ENCODE results near the gene RALGPS2.

RALGPS2 gene

GRCh38 chr1:178877896-178878295 is 152.9 kb downstream of the RALGPS2 start:
- in situ Hi-C loops (cut with MboI; ENCODE audit: low sequenced_read_pairs, unreplicated experiment) = no loop called here
- TF ChIP-seq, protein P1, sequence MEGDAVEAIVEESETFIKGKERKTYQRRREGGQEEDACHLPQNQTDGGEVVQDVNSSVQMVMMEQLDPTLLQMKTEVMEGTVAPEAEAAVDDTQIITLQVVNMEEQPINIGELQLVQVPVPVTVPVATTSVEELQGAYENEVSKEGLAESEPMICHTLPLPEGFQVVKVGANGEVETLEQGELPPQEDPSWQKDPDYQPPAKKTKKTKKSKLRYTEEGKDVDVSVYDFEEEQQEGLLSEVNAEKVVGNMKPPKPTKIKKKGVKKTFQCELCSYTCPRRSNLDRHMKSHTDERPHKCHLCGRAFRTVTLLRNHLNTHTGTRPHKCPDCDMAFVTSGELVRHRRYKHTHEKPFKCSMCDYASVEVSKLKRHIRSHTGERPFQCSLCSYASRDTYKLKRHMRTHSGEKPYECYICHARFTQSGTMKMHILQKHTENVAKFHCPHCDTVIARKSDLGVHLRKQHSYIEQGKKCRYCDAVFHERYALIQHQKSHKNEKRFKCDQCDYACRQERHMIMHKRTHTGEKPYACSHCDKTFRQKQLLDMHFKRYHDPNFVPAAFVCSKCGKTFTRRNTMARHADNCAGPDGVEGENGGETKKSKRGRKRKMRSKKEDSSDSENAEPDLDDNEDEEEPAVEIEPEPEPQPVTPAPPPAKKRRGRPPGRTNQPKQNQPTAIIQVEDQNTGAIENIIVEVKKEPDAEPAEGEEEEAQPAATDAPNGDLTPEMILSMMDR (IDR thresholded peaks at IDR 0.05; ENCODE audit: borderline replicate concordance, control extremely low read depth, extremely low read depth, insufficient read depth, missing control alignments) = no peak
- no peak for DNase-seq (ENCODE audit: low spot score)

DNA sequence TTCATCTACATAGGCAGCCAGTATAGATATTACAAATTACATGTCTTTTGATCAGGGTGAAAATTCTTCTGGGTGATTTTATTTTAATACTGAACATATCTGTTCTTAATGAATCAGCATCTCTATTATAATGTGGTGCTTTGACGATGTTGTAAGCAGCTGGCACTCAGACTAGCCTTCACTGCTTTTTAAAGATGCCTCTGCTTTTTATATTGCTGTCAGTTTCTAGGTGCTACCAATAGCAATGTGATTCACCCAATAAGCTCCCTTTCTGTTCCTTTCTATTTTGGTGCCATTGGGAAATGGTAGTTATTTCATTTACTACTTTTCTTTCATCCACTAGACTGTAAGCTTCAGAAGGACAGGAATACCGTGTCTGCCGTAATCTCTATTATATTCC is 156.9 kb downstream of the RALGPS2 start:
- no peak for DNase-seq (ENCODE audit: low spot score)
- TF ChIP-seq, protein P1 (IDR thresholded peaks at IDR 0.05; ENCODE audit: borderline replicate concordance, control extremely low read depth, extremely low read depth, insufficient read depth, missing control alignments) = no peak
- in situ Hi-C loops (cut with MboI; ENCODE audit: low sequenced_read_pairs, unreplicated experiment) = no loop called here

DNA sequence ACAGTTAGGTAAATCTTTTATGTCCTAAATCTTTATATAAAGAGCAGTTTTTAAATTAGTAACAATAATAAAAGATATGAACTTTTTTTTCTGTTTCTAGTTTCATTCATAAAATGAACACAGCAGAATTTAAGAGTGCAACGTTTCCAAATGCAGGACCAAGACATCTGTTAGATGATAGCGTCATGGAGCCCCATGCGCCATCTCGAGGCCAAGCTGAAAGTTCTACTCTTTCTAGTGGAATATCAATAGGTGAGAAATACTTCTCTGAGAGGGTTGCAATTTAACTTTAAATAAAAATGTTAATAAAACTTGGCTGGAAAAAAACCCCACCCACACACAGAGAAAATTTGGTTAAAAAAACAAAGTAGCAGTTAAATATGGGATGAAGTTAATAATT is 160.8 kb downstream of the RALGPS2 start:
- in situ Hi-C loops (cut with MboI; ENCODE audit: low sequenced_read_pairs, unreplicated experiment) = no loop called here
- no peak for DNase-seq (ENCODE audit: low spot score)
- TF ChIP-seq, protein P1 (IDR thresholded peaks at IDR 0.05; ENCODE audit: borderline replicate concordance, control extremely low read depth, extremely low read depth, insufficient read depth, missing control alignments) = no peak

DNA sequence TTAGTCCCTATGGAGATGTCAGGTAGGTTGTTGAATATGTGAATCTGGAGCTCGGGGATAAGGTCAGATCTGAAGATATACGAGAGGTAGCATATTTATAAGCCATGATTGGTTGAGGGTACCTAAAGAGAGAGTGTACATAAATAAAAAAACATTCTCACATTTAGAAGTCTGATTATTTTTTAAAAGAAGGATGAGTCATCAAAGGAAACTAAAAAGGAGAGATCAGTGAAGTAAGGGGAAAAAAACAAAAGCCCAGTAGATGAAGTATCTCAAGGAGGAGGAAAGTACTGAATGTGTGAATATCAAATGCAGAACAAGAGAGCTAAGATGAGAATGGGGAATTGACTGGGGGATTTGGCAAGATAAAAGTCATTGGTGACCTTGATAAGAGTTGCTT is 161.5 kb downstream of the RALGPS2 start:
- in situ Hi-C loops (cut with MboI; ENCODE audit: low sequenced_read_pairs, unreplicated experiment) = no loop called here
- TF ChIP-seq, protein P1 (IDR thresholded peaks at IDR 0.05; ENCODE audit: borderline replicate concordance, control extremely low read depth, extremely low read depth, insufficient read depth, missing control alignments) = no peak
- no peak for DNase-seq (ENCODE audit: low spot score)

GRCh38 chr1:178895928-178896327 is 170.9 kb downstream of the RALGPS2 start:
- no peak for DNase-seq (ENCODE audit: low spot score)
- in situ Hi-C loops (cut with MboI; ENCODE audit: low sequenced_read_pairs, unreplicated experiment) = no loop called here
- TF ChIP-seq, protein P1 (IDR thresholded peaks at IDR 0.05; ENCODE audit: borderline replicate concordance, control extremely low read depth, extremely low read depth, insufficient read depth, missing control alignments) = no peak

- TF ChIP-seq, protein P1 (IDR thresholded peaks at IDR 0.05; ENCODE audit: borderline replicate concordance, control extremely low read depth, extremely low read depth, insufficient read depth, missing control alignments) = no peak
These were observed 173.4 kb downstream of the RALGPS2 start for GRCh38 chr1:178898401-178898800.

GRCh38 chr1:178899402-178899801 is 174.4 kb downstream of the RALGPS2 start:
- TF ChIP-seq, protein P1 (IDR thresholded peaks at IDR 0.05; ENCODE audit: borderline replicate concordance, control extremely low read depth, extremely low read depth, insufficient read depth, missing control alignments) = no peak
- in situ Hi-C loops (cut with MboI; ENCODE audit: low sequenced_read_pairs, unreplicated experiment) = no loop called here
- DNase-seq (ENCODE audit: low spot score) = no peak

More at GRCh38 chr1:178898401-178898800, 173.4 kb downstream of the RALGPS2 start:
- in situ Hi-C loops (cut with MboI; ENCODE audit: low sequenced_read_pairs, unreplicated experiment) = no loop called here
- DNase-seq (ENCODE audit: low spot score) = no peak
